HG02610 (cell line): Measurements from ENCODE around the gene HSD3B7.
"Not testable (repeated sequence)": the region's sequence is repeated elsewhere in the genome, so short reads cannot be mapped to it uniquely, and the experiment has no call there.

Source experiments
- ATAC-seq: cut with Tn5 transposase; IDR thresholded peaks from one replicate; pipeline ENCODE4 v1.9.1; 2021; ENCODE audit warnings: mild to moderate bottlenecking, moderate library complexity; ENCODE audit not compliant: unreplicated experiment

Gene HSD3B7

GRCh38 chr16:30998852-30999761 lies 14.1 kb downstream of the HSD3B7 start:
- ATAC-seq: no peak

DNA sequence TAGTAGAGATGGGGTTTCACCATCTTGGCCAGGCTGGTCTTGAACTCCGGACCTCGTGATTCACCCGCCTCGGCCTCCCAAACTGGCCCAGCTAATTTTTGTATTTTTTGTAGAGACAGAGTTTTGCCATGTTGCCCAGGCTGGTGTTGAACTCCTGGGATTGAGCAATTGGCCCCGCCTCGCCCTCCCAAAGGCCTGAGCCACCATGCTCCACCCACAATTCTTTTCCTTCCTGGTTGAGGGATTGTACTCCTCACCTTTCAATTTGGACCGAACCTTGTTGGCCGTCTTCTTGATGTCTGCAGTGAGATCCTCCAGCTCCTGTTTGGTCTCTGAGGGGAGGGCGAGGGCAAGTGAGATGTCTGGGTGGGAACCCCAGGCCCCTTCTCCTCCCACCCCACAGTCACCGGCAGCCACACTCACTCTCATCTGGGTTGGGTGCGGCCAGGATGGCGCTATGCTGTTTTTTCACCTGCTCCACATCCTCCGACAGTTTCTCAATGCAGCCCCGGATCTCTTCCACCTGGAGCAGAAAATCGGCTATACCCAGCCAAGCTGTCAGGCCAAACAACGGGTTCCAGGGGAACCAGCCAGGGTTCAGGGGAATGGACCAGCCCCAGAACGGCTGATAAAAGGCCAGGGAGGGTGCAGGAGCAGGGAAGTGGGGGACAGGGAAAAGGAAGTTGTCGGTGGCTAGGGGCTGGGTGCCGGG lies 15.8 kb downstream of the HSD3B7 start:
- no peak for ATAC-seq

DNA sequence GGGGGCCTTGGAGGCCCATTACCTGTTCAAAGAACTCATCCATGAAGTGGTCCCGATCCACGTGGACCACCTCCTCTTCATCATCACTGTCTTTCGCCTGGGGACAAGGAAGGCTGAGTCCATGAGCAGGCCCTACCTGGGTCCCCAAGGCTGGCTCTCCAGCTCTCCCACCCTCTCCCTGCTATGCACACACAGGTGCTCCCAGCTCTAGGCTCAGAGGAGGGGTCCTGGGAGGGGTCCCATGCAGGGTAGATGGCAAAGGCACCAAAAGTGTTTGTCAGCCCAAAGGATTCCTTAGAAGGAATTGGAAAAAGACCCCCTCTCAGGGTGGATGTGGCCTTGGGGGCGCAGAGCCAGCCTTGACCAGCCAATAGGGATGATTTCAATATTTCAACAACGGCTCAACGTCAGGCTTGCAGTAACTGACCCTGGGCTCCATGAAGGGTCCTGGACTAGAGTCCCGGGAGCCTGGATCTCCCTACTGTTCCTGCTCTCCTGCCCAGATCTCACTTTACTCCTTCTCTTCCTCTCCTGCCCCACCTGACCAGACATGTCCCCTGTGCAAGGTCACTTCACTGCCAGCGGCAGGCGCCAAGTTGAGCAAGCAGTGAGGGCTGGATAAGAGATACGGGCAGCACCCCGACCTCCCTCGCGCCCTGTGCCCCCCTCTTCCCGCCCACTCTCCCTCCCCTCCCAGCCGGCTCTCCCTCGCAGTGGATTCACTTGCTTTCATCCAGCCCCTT lies 16.7 kb downstream of the HSD3B7 start:
- ATAC-seq: no peak

DNA sequence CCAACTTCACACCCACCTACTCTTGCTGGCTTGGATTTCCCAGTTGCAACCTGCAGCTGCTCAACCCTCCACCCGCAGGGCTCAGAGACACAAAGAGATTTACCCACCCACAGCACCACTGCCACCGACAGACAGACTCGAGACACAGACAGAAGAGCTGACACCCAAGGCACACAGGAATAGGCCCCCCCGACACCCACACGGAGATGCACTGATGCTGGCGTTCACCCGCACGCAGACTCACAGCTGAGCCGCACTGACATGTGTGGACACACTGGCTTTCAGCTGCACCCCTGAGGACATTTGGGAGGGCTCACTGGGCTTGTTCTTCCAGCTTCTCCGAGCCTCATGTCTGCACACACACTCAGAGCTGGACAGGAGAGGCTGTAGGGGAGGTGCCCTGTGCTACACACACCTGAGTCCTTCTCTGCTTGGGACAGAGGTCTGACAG lies 17.3 kb downstream of the HSD3B7 start:
- no peak for ATAC-seq

DNA sequence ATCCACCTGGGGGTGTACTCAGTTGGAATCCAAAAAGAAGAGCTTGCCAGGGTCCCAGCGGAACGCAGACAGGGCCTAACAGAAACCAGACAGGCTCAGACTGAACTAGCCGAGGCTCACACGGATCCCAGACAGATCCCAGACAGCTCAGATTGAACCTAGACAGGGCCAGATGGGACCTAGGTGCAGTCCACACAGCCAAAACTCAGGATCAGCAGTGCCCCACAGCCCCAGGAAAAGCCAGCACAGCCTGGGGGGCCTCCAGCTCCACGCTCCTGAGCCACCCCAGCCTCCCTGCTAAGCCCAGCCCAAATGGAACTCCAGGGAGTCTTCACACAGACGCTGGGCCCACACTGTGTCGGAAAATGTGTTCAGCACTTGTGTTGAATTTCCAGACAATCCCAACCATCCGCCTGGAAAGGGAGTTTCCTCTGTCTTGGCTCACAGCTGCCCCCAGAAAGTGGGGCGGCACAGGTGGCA lies 17.9 kb downstream of the HSD3B7 start:
- no peak for ATAC-seq

GRCh38 chr16:31003744-31004143 lies 18.7 kb downstream of the HSD3B7 start:
- no peak for ATAC-seq

DNA sequence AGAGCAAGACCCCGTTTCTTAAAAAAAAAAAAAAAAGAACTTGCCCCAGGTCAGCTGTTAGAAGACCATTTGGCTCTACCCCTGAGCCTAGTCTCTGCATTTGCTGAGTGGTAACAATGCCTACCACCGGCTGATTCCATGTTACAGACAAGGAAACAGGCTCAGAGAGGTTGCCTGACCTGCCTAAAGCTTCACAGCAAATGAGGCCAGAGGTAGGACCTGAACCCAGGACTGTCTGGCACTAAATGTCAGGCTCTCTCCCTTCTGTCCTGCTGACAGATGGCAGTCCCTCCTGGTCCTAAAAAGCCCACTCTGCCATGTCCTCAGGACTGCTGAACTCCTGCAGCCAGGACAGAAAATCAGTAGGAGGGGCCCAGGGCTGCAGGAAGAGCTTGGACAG lies 19.7 kb downstream of the HSD3B7 start:
- no peak for ATAC-seq

- ATAC-seq: no peak
These were observed 20.5 kb downstream of the HSD3B7 start for GRCh38 chr16:31005350-31006085.

DNA sequence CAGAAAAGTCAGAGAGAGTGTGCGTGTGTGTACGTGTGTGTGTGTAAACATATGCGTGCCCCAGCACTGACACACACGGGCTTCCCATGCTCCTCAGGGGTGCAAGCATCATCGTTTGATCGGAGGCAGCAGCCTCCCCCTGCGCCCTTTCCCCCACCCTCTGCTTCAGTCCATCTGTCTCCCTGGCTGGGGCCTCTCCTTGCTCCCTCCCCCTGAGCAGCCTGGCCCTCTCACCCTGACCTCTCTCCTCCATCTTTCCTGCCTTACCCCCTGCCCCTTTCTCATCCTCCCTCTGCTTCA lies 21.0 kb downstream of the HSD3B7 start:
- no peak for ATAC-seq

DNA sequence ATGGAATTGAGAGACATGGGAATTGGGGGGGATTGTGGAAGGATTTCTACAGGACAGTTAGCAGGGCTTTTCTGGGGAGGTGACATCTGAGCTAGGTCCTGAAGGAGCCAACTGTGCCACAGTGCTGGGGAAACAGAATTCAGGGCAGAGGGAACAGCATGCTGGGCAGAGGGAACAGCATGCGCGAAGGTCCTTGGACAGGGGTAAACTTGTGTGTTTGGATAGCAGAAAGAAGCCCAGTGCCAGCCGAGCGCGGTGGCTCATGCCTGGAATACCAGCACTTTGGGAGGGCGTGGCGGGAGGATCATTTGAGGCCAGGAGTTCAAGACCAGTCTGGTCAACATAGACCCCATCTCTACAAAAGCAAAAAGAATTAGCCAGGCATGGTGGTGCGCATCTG lies 21.6 kb downstream of the HSD3B7 start:
- ATAC-seq: no peak

GRCh38 chr16:31007684-31008083 lies 22.7 kb downstream of the HSD3B7 start:
- no peak for ATAC-seq

- no peak for ATAC-seq
These were observed 23.1 kb downstream of the HSD3B7 start for GRCh38 chr16:31008149-31008548.

- no peak for ATAC-seq
These were observed 23.5 kb downstream of the HSD3B7 start for GRCh38 chr16:31008551-31008950.

DNA sequence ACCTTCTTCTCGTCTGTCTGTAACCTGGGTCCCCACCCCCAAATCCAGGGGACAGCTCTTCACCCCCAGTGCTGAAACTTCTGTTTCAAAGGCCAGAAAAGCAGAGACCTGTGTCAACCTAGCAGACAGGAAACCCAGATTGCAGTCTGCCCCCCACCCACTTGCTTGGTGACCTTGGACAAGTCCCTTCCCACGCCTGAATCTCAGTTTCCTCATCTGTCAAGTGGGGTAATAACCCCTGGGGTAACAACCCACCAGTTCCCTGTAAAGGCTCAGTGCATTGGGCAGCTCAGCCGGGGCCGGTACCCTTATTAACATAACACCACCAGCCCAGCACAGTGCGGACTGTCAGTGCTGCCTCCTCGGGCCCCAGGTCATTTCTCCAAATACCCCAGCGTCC lies 24.1 kb downstream of the HSD3B7 start:
- no peak for ATAC-seq

- no peak for ATAC-seq
These were observed 25.0 kb downstream of the HSD3B7 start for GRCh38 chr16:31009894-31010584.

DNA sequence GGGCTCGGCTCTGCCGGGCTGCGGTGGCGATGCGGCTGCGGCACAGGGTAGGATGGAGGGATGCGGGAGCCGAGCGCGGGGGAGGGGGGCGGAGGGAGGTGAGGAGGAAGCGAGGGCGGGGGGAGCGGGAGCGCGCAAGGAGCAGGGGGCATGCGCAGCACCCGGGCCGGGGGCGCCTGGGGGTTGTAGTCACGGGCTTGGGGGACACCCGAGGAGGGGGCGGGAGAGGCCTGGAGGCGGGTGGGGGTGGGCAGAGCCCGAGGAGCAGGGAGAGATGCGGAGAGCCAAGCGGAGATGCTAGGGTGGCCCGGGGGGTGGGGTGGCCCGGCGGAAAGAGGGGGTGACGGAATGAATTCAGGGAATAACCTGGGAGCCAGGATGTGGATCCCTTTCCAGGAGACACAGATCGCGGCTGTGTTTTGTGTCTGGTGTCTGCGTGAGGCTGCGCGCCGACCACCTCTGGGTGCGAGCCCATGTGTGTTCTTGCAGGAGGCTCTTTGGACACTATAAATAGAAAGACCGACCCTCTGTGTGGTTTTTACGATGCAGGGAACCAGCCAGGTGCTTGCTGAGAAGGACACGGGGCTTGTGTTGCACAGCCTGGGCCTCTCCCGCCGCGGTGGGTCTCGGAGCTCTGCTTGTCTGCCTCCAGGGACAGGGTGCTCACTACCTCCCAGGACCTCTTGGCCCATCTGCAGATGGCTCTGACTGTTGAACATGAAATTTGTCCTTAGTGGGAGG lies 25.7 kb downstream of the HSD3B7 start, which contains the start of gene STX1B:
Gene STX1B (minus strand): TSS at position 54 of the 741 bp plus-strand sequence. CDS start 242 bp downstream, outside the sequence.
- no peak for ATAC-seq

DNA sequence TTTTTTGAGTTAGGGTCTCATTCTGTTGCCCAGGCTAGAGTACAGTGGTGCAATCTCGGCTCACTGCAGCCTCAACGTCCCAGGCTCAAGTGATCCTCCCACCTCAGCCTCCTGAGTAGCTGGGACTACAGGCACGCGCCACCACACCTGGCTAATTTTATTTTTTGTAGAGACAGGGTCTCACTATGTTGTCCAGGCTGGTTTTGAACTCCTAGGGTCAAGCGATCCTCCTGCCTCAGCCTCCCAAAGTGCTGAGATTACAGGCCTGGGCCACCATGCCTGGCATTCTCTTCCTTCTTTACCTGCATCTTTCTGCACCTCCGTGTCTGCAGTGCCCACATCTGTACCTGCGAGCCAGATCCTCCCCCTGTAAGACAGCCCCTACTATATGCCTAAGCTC lies 26.8 kb downstream of the HSD3B7 start:
- ATAC-seq: not testable (repeated sequence)

GRCh38 chr16:31013292-31013691 lies 28.3 kb downstream of the HSD3B7 start:
- not testable (repeated sequence) for ATAC-seq

DNA sequence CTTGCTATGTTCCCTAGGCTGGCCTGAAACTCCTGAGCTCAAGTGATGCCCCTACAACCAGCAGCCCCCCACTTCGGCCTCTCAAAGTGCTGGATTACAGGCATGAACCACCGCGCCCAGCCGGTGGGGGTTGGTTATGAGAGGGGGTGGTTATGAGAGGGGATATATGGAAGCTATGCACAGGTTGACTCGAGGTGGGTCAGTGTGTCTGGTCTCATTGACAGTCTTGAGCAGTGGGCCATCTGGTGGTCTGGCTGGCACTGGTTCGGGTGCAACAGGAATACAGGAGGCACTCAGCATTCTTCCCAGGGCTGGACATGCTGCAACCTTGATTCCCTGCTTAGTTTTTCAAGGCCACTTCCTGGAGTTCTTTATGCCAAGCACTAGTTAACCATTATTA lies 31.0 kb downstream of the HSD3B7 start:
- ATAC-seq: no peak
